ENCODE data around the gene HSPA12A.

Gene HSPA12A

DNA sequence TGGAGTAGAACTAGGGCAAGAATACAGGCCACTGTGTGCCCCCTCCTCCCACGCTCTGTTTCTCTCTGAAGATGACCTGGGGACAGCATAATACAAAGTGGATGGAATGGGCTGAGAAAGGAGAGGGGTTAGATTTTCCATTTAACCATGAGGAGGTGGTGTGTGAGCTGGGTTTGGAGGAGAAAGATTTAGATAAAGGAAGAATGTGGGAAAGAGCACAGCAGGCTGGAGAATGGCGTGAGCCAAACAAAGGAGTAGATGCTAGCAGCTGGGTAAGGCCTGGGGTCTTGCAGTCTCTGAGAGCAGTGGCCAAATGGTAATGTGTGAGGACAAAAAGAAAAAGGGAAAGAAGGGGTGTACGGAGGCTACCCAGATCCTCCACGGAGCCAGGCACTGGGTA, 113.0 kb downstream of the HSPA12A start:
- H3K4me3 ChIP-seq (ENCODE audit: low read depth, low read length), result no peak overlapping the region
- no peak overlapping the region for H3K27ac ChIP-seq (ENCODE audit: extremely low read depth, low read depth, low read length)
- H3K9me3 ChIP-seq (ENCODE audit: control insufficient read depth, insufficient read depth, low read depth, low read length), result no peaks in the 10 kb centered on the region
- TF ChIP-seq ZFP3 (tag by site-specific recombination; IDR thresholded peaks at IDR 0.05; ENCODE audit: low read depth) (no peak), HOXA7 (CRISPR knock-in tag; IDR thresholded peaks at IDR 0.05; ENCODE audit: borderline replicate concordance) (no peak), ZBTB1 (tag by site-specific recombination; IDR thresholded peaks at IDR 0.05) (no peak), REPIN1 (tag by site-specific recombination; IDR thresholded peaks at IDR 0.05; ENCODE audit: low read depth) (no peak), ZNF223 (tag by site-specific recombination; IDR thresholded peaks at IDR 0.05) (no peak), ZNF510 (tag by site-specific recombination; IDR thresholded peaks at IDR 0.05; ENCODE audit: insufficient replicate concordance) (no peak)
- H3K4me1 ChIP-seq (ENCODE audit: control insufficient read depth, insufficient read depth, low read length), result no peaks in the 10 kb centered on the region
- ChIA-PET POLR2A (no interaction called here), CTCF (interaction anchor here (0.6 to 6.7 kb wide), 5 partner anchors 26 to 1600 kb away, joined by 3 to 60 read pairs (median 3); no protein-coding TSS in a partner anchor)
- no peaks in the 10 kb centered on the region for H3K36me3 ChIP-seq (ENCODE audit: control insufficient read depth in 2 of 2, insufficient read depth in 1 of 2, low read length in 2 of 2)

DNA sequence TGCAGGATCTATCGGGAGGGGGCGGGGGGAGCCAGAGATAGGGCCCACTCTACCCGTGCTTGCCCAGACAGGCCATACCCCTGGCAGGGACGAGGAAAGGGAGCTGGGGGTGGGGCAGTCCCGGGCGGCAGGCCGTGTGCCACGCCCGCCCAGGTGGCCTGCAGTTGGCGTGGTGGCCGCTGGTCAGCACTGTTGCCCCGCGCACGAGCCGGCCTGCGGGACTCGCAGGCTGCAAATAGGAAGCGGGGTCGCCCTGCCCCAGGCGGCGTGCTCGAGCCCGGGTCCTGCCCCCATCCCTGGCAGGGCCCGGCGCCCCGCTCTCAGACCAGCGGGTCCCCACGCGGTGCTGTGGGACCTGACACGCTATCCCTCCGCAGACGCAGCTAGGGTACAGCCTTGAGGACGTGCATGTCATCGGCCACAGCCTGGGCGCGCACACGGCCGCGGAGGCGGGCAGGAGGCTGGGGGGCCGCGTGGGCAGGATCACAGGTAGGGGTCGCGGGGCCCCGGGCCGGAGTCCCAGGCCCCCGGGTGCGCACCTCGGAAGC, 114.9 kb downstream of the HSPA12A start:
- no peak overlapping the region for H3K27ac ChIP-seq (ENCODE audit: extremely low read depth, low read depth, low read length)
- H3K4me1 ChIP-seq (ENCODE audit: control insufficient read depth, insufficient read depth, low read length), result no peaks in the 10 kb centered on the region
- POLR2A ChIA-PET, result no interaction called here
- CTCF ChIA-PET, result interaction anchor here (0.5 to 6.7 kb wide), 18 partner anchors 9 to 547 kb away, joined by 3 to 60 read pairs (median 3); no protein-coding TSS in a partner anchor
- peak overlapping the region; percentile 39 for H3K4me3 ChIP-seq (ENCODE audit: low read depth, low read length)
- H3K36me3 ChIP-seq (ENCODE audit: control insufficient read depth in 2 of 2, insufficient read depth in 1 of 2, low read length in 2 of 2), result no peaks in the 10 kb centered on the region
- no peaks in the 10 kb centered on the region for H3K9me3 ChIP-seq (ENCODE audit: control insufficient read depth, insufficient read depth, low read depth, low read length)
- TF ChIP-seq, protein P1, sequence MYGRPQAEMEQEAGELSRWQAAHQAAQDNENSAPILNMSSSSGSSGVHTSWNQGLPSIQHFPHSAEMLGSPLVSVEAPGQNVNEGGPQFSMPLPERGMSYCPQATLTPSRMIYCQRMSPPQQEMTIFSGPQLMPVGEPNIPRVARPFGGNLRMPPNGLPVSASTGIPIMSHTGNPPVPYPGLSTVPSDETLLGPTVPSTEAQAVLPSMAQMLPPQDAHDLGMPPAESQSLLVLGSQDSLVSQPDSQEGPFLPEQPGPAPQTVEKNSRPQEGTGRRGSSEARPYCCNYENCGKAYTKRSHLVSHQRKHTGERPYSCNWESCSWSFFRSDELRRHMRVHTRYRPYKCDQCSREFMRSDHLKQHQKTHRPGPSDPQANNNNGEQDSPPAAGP (tag by site-specific recombination; IDR thresholded peaks at IDR 0.05), result no peak
- TF ChIP-seq ZNF555 (tag by site-specific recombination; conservative IDR thresholded peaks at IDR 0.05), result no peak
- TF ChIP-seq CTCF (tag by site-specific recombination; IDR thresholded peaks at IDR 0.05), result 0 out of 2 replicates have a peak, but pooled peaks have one; percentile 22
- no peak for TF ChIP-seq ZNF544 (tag by site-specific recombination; IDR thresholded peaks at IDR 0.05)
- TF ChIP-seq KLF9 (tag by site-specific recombination; IDR thresholded peaks at IDR 0.05; ENCODE audit: low read depth), result peak; percentile 50
- TF ChIP-seq HOXC10 (CRISPR knock-in tag; IDR thresholded peaks at IDR 0.05), result no peak
- TF ChIP-seq ZNF112 (tag by site-specific recombination; IDR thresholded peaks at IDR 0.05), result no peak
- TF ChIP-seq ZNF560 (tag by site-specific recombination; IDR thresholded peaks at IDR 0.05; ENCODE audit: borderline replicate concordance), result no peak
- TF ChIP-seq INSM2 (tag by site-specific recombination; IDR thresholded peaks at IDR 0.05), result no peak
- TF ChIP-seq, protein P2, sequence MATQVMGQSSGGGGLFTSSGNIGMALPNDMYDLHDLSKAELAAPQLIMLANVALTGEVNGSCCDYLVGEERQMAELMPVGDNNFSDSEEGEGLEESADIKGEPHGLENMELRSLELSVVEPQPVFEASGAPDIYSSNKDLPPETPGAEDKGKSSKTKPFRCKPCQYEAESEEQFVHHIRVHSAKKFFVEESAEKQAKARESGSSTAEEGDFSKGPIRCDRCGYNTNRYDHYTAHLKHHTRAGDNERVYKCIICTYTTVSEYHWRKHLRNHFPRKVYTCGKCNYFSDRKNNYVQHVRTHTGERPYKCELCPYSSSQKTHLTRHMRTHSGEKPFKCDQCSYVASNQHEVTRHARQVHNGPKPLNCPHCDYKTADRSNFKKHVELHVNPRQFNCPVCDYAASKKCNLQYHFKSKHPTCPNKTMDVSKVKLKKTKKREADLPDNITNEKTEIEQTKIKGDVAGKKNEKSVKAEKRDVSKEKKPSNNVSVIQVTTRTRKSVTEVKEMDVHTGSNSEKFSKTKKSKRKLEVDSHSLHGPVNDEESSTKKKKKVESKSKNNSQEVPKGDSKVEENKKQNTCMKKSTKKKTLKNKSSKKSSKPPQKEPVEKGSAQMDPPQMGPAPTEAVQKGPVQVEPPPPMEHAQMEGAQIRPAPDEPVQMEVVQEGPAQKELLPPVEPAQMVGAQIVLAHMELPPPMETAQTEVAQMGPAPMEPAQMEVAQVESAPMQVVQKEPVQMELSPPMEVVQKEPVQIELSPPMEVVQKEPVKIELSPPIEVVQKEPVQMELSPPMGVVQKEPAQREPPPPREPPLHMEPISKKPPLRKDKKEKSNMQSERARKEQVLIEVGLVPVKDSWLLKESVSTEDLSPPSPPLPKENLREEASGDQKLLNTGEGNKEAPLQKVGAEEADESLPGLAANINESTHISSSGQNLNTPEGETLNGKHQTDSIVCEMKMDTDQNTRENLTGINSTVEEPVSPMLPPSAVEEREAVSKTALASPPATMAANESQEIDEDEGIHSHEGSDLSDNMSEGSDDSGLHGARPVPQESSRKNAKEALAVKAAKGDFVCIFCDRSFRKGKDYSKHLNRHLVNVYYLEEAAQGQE (tag by site-specific recombination; IDR thresholded peaks at IDR 0.05), result no peak
- TF ChIP-seq ZBTB48 (tag by site-specific recombination; IDR thresholded peaks at IDR 0.05), result no peak
- TF ChIP-seq, protein P3, sequence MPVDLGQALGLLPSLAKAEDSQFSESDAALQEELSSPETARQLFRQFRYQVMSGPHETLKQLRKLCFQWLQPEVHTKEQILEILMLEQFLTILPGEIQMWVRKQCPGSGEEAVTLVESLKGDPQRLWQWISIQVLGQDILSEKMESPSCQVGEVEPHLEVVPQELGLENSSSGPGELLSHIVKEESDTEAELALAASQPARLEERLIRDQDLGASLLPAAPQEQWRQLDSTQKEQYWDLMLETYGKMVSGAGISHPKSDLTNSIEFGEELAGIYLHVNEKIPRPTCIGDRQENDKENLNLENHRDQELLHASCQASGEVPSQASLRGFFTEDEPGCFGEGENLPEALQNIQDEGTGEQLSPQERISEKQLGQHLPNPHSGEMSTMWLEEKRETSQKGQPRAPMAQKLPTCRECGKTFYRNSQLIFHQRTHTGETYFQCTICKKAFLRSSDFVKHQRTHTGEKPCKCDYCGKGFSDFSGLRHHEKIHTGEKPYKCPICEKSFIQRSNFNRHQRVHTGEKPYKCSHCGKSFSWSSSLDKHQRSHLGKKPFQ (tag by site-specific recombination; IDR thresholded peaks at IDR 0.05), result no peak
- TF ChIP-seq, protein P4, sequence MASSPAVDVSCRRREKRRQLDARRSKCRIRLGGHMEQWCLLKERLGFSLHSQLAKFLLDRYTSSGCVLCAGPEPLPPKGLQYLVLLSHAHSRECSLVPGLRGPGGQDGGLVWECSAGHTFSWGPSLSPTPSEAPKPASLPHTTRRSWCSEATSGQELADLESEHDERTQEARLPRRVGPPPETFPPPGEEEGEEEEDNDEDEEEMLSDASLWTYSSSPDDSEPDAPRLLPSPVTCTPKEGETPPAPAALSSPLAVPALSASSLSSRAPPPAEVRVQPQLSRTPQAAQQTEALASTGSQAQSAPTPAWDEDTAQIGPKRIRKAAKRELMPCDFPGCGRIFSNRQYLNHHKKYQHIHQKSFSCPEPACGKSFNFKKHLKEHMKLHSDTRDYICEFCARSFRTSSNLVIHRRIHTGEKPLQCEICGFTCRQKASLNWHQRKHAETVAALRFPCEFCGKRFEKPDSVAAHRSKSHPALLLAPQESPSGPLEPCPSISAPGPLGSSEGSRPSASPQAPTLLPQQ (tag by site-specific recombination; IDR thresholded peaks at IDR 0.05), result 0 out of 2 replicates have a peak, but pooled peaks have one; percentile 21
- no peak for TF ChIP-seq WT1 (tag by site-specific recombination; IDR thresholded peaks at IDR 0.05)
- TF ChIP-seq, protein P5, sequence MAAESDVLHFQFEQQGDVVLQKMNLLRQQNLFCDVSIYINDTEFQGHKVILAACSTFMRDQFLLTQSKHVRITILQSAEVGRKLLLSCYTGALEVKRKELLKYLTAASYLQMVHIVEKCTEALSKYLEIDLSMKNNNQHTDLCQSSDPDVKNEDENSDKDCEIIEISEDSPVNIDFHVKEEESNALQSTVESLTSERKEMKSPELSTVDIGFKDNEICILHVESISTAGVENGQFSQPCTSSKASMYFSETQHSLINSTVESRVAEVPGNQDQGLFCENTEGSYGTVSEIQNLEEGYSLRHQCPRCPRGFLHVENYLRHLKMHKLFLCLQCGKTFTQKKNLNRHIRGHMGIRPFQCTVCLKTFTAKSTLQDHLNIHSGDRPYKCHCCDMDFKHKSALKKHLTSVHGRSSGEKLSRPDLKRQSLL (tag by site-specific recombination; IDR thresholded peaks at IDR 0.05), result no peak
- no peak for TF ChIP-seq ZNF571 (tag by site-specific recombination; IDR thresholded peaks at IDR 0.05)

All from HEK293 (cell line).